Measurements from ENCODE around the gene ANKRD66.

GRCh38 chr6:46733341-46733801 lies 13.4 kb upstream of the ANKRD66 start:
- TF ChIP-seq CTCF (conservative IDR thresholded peaks at IDR 0.05; ENCODE audit: low read depth, low read length): no peak
- no peak for TF ChIP-seq POLR2A (IDR thresholded peaks at IDR 0.05; ENCODE audit: low read depth, low read length)
- no peak for TF ChIP-seq RAD21 (IDR thresholded peaks at IDR 0.05; ENCODE audit: low read length)
- no peak for TF ChIP-seq RFX5 (IDR thresholded peaks at IDR 0.05; ENCODE audit: low read depth, low read length)
- no peak for TF ChIP-seq USF2 (IDR thresholded peaks at IDR 0.05; ENCODE audit: low read depth, low read length)
- TF ChIP-seq SMC3 (IDR thresholded peaks at IDR 0.05; ENCODE audit: low read depth, low read length): no peak
- no peak for TF ChIP-seq MAZ (IDR thresholded peaks at IDR 0.05; ENCODE audit: borderline replicate concordance, low read depth, low read length)
- no peak for TF ChIP-seq BHLHE40 (IDR thresholded peaks at IDR 0.05; ENCODE audit: low read depth, low read length)
- no peak for TF ChIP-seq MXI1 (IDR thresholded peaks at IDR 0.05; ENCODE audit: borderline replicate concordance, low read depth, low read length)
- TF ChIP-seq ELK1 (IDR thresholded peaks at IDR 0.05; ENCODE audit: borderline replicate concordance, low read depth, low read length): no peak
- no peak for TF ChIP-seq CHD1 (IDR thresholded peaks at IDR 0.05; ENCODE audit: low read depth, low read length)
